CD4-positive, CD25-positive, alpha-beta regulatory T cell (primary cell): ENCODE data around the gene ZNF780B. TPM values are rescaled to one million over a fixed set of nuclear protein-coding genes. Genes with fewer than 3 reads are reported as not detected.

Experiments used
- ATAC-seq, 2 donors: fragments of 150-1000 bp; cut with Tn5 transposase; one replicate each; pipeline ENCODE4 v1.10.0; 2021; ENCODE audit warnings: low read depth in 2 of 2, moderate number of reproducible peaks in 2 of 2, moderate library complexity in 1 of 2
- DNase-seq, 3 donors: peaks; one replicate each; pipeline versions ENCODE4 v3.0.0 to v3.0.0-alpha.2; 2012 to 2022; ENCODE audit warnings: mixed read lengths in 1 of 3
- H3K27ac ChIP-seq: one replicate; pipeline ENCODE4 v1.7.0; 2013; ENCODE audit warnings: mild to moderate bottlenecking, low read length; ENCODE audit not compliant: insufficient read depth, poor library complexity, severe bottlenecking
- H3K27me3 ChIP-seq: one replicate; pipeline ENCODE4 v1.7.0; 2013; ENCODE audit warnings: low read length; ENCODE audit not compliant: control insufficient read depth, insufficient read depth
- H3K36me3 ChIP-seq: one replicate; pipeline ENCODE4 v1.7.0; 2013; ENCODE audit warnings: mild to moderate bottlenecking, low read length, moderate library complexity; ENCODE audit not compliant: control insufficient read depth, insufficient read depth
- H3K4me1 ChIP-seq: 2 replicates; pipeline ENCODE4 v1.7.0; 2013; ENCODE audit warnings: mild to moderate bottlenecking, low read length; ENCODE audit not compliant: insufficient read depth, control insufficient read depth, poor library complexity, severe bottlenecking
- H3K4me3 ChIP-seq: one replicate; pipeline ENCODE4 v1.7.0; 2013; ENCODE audit warnings: low read depth, mild to moderate bottlenecking, low read length, moderate library complexity
- H3K9me3 ChIP-seq, 2 experiments: 1 replicate in 1 of 2; 2 replicates in 1 of 2; pipeline ENCODE4 v1.7.0; 2013; ENCODE audit warnings: low read length in 2 of 2, mild to moderate bottlenecking in 1 of 2, moderate library complexity in 1 of 2; ENCODE audit not compliant: control insufficient read depth in 2 of 2
- H3K27ac Mint-ChIP-seq, 3 donors: one replicate each; pipeline ENCODE4 v1.8.0; 2020 to 2022; ENCODE audit warnings: mild to moderate bottlenecking in 3 of 3, mixed read lengths in 3 of 3, moderate library complexity in 2 of 3
- H3K27me3 Mint-ChIP-seq: one replicate; pipeline ENCODE4 v1.8.0; 2022; ENCODE audit warnings: mild to moderate bottlenecking, mixed read lengths
- H3K36me3 Mint-ChIP-seq: one replicate; pipeline ENCODE4 v1.8.0; 2020; ENCODE audit warnings: mixed read lengths
- H3K4me1 Mint-ChIP-seq, 4 donors: one replicate each; pipeline ENCODE4 v1.8.0; 2020 to 2022; ENCODE audit warnings: mixed read lengths in 4 of 4, mild to moderate bottlenecking in 1 of 4
- H3K4me3 Mint-ChIP-seq, 4 donors: one replicate each; pipeline ENCODE4 v1.8.0; 2020 to 2022; ENCODE audit warnings: mild to moderate bottlenecking in 4 of 4, mixed read lengths in 4 of 4, moderate library complexity in 3 of 4
- H3K9me3 Mint-ChIP-seq, 7 donors: one replicate each; pipeline ENCODE4 v1.8.0; 2020 to 2022; ENCODE audit warnings: mixed read lengths in 7 of 7, mild to moderate bottlenecking in 3 of 7, moderate library complexity in 2 of 7
- polyA plus RNA-seq, 4 donors: library from polyadenylated mRNA; unstranded; fragments of 300-500 nt; fragmentation: Illumina TruSeq; gene quantifications; one replicate each; pipeline ENCODE4 v1.2.3, GENCODE V29; 2021
- total RNA-seq: library from RNA; stranded (reverse); gene quantifications from one replicate; pipeline ENCODE4 v1.2.3, GENCODE V29; 2022

The ZNF780B gene
- total and polyA plus RNA-seq, 5 donors from 2014 or later = 6.4 to 15.5 (median 7.2) TPM

DNA sequence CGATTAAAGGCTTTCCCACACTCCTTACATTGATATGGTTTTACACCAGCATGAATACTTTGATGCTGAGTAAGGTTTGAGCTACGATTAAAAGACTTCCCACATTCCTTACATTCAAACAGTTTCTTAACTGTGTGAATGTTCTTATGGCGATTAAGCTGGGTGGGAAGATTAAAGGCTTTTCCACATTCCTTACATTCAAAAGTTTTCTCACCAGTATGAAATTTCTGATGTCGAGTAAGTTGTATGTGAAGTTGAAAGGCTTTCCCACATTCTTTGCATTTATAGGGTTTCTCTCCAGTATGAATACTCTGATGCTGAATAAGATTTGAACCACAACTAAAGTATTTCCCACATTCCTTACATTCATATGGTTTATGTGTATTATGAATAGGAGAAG is 20.0 kb downstream of the ZNF780B start:
- peaks cover 0 to 60% (median 12%) of the 10 kb centered on the region in 7 donors for H3K9me3 Mint-ChIP-seq

GRCh38 chr19:40033989-40034560 is 22.0 kb downstream of the ZNF780B start:
- Histone ChIP-seq H3K27me3 (no peaks in the 10 kb centered on the region), H3K4me1 (no peaks in the 10 kb centered on the region), H3K4me3 (no peak overlapping the region), H3K27ac (no peak overlapping the region), H3K36me3 (no peaks in the 10 kb centered on the region), H3K9me3 (peaks cover 80 to 86% of the 10 kb centered on the region in 2 experiments)
- DNase-seq (no peak), ATAC-seq (no peak)
- H3K36me3 Mint-ChIP-seq = peaks cover 7% of the 10 kb centered on the region
- no peak overlapping the region for H3K4me3 Mint-ChIP-seq
- no peak overlapping the region for H3K27ac Mint-ChIP-seq
- H3K27me3 Mint-ChIP-seq = no peaks in the 10 kb centered on the region
- H3K4me1 Mint-ChIP-seq = no peaks in the 10 kb centered on the region
- peaks cover 0 to 72% (median 23%) of the 10 kb centered on the region in 7 donors for H3K9me3 Mint-ChIP-seq

More for the DNA sequence above, 20.0 kb downstream of the ZNF780B start:
- Histone ChIP-seq H3K36me3 (no peaks in the 10 kb centered on the region), H3K27me3 (no peaks in the 10 kb centered on the region), H3K4me3 (no peak overlapping the region), H3K4me1 (no peaks in the 10 kb centered on the region), H3K27ac (no peak overlapping the region), H3K9me3 (peaks cover 60 to 66% of the 10 kb centered on the region in 2 experiments)
- Mint-ChIP-seq H3K4me1 (no peaks in the 10 kb centered on the region), H3K27me3 (no peaks in the 10 kb centered on the region), H3K27ac (no peak overlapping the region), H3K36me3 (peaks cover 4% of the 10 kb centered on the region), H3K4me3 (no peak overlapping the region)
- ATAC-seq (no peak), DNase-seq (no peak)

DNA sequence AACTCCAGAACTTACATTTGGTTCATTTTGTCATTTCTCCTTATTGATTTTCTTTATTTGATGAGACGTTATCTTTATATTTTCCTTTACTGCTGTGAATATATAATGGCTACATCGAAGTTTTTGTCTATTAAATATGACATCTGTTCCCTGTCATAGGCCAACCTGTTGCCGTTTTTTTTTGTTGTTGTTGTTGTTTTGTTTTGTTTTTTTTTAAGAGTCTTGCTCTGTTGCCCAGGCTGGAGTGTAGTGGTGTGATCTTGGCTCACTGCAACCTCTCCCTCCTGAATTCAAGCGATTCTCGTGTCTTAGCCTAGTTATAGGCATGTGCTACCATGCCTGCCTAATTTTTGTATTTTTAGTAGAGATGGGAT is 29.4 kb downstream of the ZNF780B start:
- Mint-ChIP-seq H3K4me3 (no peak overlapping the region), H3K9me3 (peaks cover 0 to 72% (median 48%) of the 10 kb centered on the region in 7 donors), H3K36me3 (peaks cover 3% of the 10 kb centered on the region), H3K27me3 (no peaks in the 10 kb centered on the region), H3K27ac (no peak overlapping the region), H3K4me1 (peaks cover 0 to 5% (median 0%) of the 10 kb centered on the region in 4 donors)
- H3K36me3 ChIP-seq = no peaks in the 10 kb centered on the region
- no peak overlapping the region for H3K27ac ChIP-seq
- no peaks in the 10 kb centered on the region for H3K4me1 ChIP-seq
- no peak for ATAC-seq
- H3K27me3 ChIP-seq = no peaks in the 10 kb centered on the region
- no peak for DNase-seq
- peaks cover 72 to 91% of the 10 kb centered on the region in 2 experiments for H3K9me3 ChIP-seq
- H3K4me3 ChIP-seq = no peak overlapping the region

DNA sequence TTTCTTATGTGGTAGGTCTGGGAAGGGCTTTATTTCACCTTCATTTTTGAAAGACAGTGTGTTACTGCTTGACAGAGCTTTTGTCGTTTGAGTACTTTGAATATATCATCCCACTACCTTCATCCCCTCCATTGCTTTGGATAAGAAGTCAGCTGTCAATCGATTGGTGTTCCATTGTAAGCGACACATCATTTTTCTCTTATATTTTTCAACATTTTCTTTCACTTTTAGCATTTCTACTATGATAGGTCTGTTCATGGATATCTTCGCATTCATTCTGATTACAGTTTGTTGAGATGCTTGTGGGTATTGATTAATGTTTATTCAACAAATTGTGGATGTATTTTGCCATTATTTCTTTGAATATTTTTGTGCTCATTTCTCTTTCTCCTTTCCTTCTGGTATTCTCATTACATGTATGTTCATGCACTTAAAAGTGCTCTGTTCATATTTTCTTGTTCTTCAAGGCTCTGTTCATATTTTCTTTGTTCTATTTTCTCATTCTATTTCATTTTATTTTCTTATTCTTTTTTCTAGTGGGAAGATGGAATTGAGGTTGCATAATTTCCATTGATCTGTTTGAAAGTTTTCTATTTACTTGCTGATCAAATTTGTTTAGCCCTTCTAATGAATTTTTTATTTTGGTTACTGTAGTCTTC is 30.0 kb downstream of the ZNF780B start:
- H3K36me3 Mint-ChIP-seq = peaks cover 3% of the 10 kb centered on the region

GRCh38 chr19:40023969-40024368 is 32.1 kb downstream of the ZNF780B start:
- Mint-ChIP-seq H3K4me3 (no peak overlapping the region), H3K36me3 (no peaks in the 10 kb centered on the region), H3K9me3 (peaks cover 4 to 64% (median 42%) of the 10 kb centered on the region in 7 donors), H3K4me1 (peaks cover 0 to 5% (median 0%) of the 10 kb centered on the region in 4 donors), H3K27ac (peak overlapping the region in 1 of 3 donors; percentile 32), H3K27me3 (no peaks in the 10 kb centered on the region)
- H3K4me3 ChIP-seq = no peak overlapping the region
- ATAC-seq (no peak), DNase-seq (no peak)
- H3K9me3 ChIP-seq = peaks cover 66 to 86% of the 10 kb centered on the region in 2 experiments
- no peaks in the 10 kb centered on the region for H3K36me3 ChIP-seq
- no peaks in the 10 kb centered on the region for H3K27me3 ChIP-seq
- no peaks in the 10 kb centered on the region for H3K4me1 ChIP-seq
- H3K27ac ChIP-seq = no peak overlapping the region

More for the DNA sequence above, 30.0 kb downstream of the ZNF780B start:
- no peaks in the 10 kb centered on the region for H3K36me3 ChIP-seq
- H3K4me3 ChIP-seq = no peak overlapping the region
- no peak overlapping the region for H3K4me3 Mint-ChIP-seq
- no peak for DNase-seq
- ATAC-seq = no peak
- H3K27me3 Mint-ChIP-seq = no peaks in the 10 kb centered on the region
- H3K4me1 Mint-ChIP-seq = peaks cover 0 to 5% (median 0%) of the 10 kb centered on the region in 4 donors
- H3K9me3 ChIP-seq = peaks cover 70 to 91% of the 10 kb centered on the region in 2 experiments
- no peaks in the 10 kb centered on the region for H3K27me3 ChIP-seq
- peaks cover 0 to 73% (median 48%) of the 10 kb centered on the region in 7 donors for H3K9me3 Mint-ChIP-seq
- no peak overlapping the region for H3K27ac ChIP-seq
- H3K27ac Mint-ChIP-seq = no peak overlapping the region
- H3K4me1 ChIP-seq = no peaks in the 10 kb centered on the region

DNA sequence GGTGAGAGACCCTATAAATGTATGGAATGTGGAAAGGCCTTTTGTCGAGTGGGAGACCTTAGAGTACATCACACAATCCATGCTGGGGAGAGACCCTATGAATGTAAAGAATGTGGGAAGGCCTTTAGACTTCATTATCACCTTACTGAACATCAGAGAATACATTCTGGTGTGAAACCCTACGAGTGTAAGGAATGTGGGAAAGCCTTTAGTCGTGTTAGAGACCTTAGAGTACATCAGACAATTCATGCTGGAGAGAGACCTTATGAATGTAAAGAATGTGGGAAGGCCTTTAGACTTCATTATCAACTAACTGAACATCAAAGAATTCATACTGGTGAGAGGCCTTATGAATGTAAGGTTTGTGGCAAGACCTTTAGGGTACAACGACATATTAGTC is 42.0 kb downstream of the ZNF780B start:
- Histone ChIP-seq H3K4me3 (no peak overlapping the region), H3K9me3 (peaks cover 55 to 74% of the 10 kb centered on the region in 2 experiments), H3K27me3 (no peaks in the 10 kb centered on the region), H3K36me3 (peaks cover 33% of the 10 kb centered on the region), H3K4me1 (no peaks in the 10 kb centered on the region), H3K27ac (no peak overlapping the region)
- Mint-ChIP-seq H3K4me3 (no peak overlapping the region), H3K9me3 (peaks cover 0 to 65% (median 26%) of the 10 kb centered on the region in 7 donors), H3K36me3 (peaks cover 44% of the 10 kb centered on the region), H3K27ac (no peak overlapping the region), H3K27me3 (no peaks in the 10 kb centered on the region), H3K4me1 (no peaks in the 10 kb centered on the region)
- ATAC-seq (no peak), DNase-seq (no peak)

- no peaks in the 10 kb centered on the region for H3K27me3 Mint-ChIP-seq
- no peak overlapping the region for H3K4me3 ChIP-seq
- H3K27ac ChIP-seq = no peak overlapping the region
- peaks cover 31 to 33% of the 10 kb centered on the region in 2 experiments for H3K9me3 ChIP-seq
- H3K4me1 Mint-ChIP-seq = peaks cover 0 to 3% (median 0%) of the 10 kb centered on the region in 4 donors
- no peak overlapping the region for H3K4me3 Mint-ChIP-seq
- H3K27ac Mint-ChIP-seq = no peak overlapping the region
- no peak for ATAC-seq
- DNase-seq = no peak
- H3K9me3 Mint-ChIP-seq = peaks cover 0 to 39% (median 19%) of the 10 kb centered on the region in 7 donors
- no peaks in the 10 kb centered on the region for H3K27me3 ChIP-seq
- H3K36me3 Mint-ChIP-seq = peaks cover 69% of the 10 kb centered on the region
- H3K36me3 ChIP-seq = peaks cover 50% of the 10 kb centered on the region
- no peaks in the 10 kb centered on the region for H3K4me1 ChIP-seq
Measured at GRCh38 chr19:40009674-40010073, 46.4 kb downstream of the ZNF780B start.
